Mesenteric fat pad (tissue), 1 donor: ENCODE measurements around the gene STRIP1. TPM values are rescaled to one million over a fixed set of nuclear protein-coding genes. Genes with fewer than 3 reads are reported as not detected.
"Not testable (repeated sequence)": the region's sequence is repeated elsewhere in the genome, so short reads cannot be mapped to it uniquely, and the experiment has no call there.

Experiments
- DNase-seq: peaks from one replicate; pipeline ENCODE4 v3.0.0-alpha.2; 2020; ENCODE audit warnings: low spot score
- total RNA-seq: library from RNA; stranded (reverse); fragmentation: NEBNext Ultra II Directional; extraction: Animal tissue kit (Norgen Biotek cat#: 25700); gene quantifications from one replicate; pipeline ENCODE4 v1.2.1, GENCODE V29; 2021
- donor health status: DM: yes; HTN: yes; CAD: no.

The STRIP1 gene
- total RNA-seq, 1 donor from 2014 or later, result 28.3 TPM

DNA sequence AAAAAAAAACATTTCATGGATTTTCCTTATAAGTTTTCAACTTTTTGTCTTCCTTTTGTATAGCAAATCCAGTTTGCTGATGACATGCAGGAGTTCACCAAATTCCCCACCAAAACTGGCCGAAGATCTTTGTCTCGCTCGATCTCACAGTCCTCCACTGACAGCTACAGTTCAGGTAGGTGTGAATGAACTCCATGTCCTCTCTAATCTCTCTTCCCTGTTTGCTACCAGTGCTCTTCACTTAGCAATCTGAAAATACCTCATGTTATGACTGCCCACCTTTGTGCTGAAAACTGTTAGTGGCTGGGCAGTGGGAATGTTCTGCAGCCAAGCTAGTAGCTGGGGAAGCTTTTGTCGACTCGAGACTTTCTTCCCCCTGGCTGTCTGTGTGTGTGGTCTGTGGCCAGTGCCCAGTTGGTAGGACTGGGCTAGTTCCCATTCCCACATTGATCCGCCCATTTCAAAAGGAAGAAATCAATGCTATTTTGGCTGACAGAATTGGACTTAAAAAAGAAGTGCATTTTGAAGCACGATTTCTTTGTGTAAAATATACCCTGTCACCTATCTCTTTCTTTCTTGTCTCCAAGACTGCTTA, 25.4 kb upstream of the STRIP1 start:
- DNase-seq, result no peak

DNA sequence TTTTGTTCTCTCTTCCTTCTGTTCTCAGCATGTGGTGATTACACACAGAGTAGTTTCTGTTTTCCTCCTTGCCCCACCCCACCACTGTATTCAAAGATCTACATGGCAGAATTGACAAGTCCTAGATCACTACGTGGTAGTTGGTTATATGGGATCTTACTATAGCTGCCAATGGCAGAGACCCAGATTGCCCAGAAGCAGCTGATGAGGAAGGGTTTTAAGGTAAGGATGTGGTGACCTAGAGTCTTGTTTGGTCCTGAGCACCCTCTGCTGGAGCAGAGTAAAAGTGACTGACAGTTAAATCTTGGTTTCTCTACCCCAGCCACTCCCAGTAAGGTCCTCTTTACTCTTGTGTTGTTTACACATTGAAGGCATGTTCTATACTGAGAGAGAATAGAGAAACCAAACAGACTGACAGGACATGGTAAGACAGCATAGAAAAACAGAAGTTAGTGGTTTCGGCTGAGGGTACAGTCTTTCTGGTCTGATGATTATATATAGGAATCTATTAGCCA, 22.8 kb upstream of the STRIP1 start:
- no peak for DNase-seq

DNA sequence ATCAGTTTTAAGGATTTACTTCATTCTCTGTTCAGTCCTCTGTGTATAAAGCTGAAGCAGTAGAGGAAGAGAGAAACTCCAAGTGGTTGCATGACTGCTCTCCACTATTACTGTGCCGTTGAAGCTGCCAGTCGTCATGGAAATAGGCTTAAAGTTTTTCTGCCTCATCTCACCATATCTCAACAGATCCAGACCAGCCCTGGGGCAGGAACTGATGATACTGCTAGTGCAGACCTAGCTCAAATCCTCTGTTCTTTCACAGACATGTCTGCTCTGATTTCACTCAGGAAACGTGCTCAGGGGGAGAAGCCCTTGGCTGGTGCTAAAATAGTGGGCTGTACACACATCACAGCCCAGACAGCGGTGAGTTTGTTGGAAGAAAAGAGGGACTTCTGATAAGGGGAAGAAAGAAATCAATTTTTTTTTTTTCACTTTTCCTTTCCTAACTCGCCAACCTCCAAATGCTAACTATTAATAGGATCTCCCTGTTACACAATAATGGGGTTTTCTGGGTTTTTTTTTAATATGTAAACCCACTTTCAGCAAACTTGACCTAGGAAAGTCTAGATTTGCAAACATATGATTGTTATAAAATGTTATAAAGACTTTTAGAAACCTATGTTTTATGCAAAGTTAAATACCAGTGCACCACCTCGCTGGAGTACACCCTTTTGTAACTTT, 22.2 kb upstream of the STRIP1 start:
- DNase-seq, result no peak

DNA sequence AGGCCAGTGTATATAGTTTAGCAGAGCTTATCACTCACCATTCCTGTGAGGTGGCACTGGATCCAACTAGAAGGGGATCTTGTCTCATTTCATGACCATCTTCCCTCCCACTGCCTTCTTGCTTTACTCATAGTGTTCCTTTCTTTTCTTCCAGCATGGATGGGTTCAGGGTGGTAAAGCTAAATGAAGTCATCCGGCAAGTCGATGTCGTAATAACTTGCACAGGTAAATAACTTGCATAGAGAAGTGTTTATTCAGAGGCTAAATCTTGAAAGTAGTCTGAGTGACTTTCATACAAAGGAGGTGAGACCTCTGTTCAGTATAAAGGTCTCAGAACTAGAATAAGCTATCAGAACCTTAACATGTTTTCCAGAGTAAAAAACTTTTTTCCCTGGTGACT, 16.6 kb upstream of the STRIP1 start:
- no peak for DNase-seq

DNA sequence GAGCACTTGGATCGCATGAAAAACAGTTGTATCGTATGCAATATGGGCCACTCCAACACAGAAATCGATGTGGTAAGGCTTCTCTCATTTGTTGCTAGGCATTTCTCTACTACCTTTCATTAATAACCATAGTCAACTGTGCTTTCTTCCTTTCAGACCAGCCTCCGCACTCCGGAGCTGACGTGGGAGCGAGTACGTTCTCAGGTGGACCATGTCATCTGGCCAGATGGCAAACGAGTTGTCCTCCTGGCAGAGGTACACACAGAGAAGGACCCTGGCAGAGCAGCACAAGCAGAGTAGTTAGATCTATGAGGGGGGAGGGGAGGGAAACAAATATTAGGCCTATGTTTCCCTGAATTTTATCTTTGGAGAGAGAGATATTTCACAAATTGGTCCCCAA, 16.0 kb upstream of the STRIP1 start:
- no peak for DNase-seq

DNA sequence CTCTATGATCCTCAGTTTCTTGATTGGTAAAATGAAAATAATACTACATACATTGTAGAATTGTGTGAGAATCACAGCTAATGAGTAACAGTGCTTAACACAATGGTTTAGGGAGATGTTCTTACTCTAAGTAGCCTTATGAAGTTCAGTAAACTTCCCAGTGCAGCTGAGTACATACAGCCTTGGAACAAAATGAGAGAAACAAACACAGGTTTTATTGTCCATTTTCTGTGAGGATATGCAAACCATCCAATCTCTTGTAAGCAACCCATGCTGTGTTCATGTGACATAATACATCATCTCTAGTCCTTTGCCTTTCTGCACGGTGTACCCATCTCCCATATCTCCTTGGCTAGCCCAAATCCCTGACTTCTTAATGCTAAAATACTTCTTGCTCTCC, 14.7 kb upstream of the STRIP1 start:
- DNase-seq, result no peak

DNA sequence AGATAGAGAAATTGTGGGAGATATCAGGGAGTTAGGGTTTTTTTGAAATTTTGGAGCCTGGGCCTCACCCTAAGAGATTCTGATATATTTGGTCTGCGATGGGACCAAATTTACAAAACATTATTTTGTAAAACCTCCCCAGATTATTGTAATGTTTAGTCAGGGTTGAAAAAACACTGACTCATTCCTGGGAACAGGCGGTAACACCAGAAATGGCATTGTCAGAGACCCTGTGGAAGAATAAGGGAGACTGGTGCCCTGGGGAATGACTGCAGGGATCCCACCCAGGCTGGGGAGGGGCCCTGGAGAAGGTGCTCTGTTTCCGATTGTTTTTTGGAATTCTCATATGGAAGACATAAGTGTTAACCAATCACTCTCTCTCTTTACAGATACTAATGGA, 13.1 kb upstream of the STRIP1 start:
- DNase-seq, result no peak

DNA sequence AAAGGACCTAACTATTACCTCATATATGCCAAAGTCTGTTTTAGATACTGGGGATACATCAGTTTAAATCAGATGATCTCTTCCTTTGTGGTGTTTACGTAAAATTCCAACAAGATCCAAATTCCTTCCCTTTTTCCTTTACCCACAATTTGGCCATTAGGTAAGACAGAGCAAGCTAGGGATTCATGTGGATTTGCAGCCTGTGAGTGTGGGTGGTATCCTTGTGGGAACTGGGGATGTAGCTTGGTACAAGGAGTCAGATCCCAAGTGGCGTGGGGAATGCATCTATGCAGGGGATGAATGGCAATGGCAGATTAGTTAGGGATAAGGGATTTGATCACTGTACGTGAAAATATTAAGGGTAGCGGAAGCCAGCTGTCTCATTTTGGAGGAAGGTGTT, 9.8 kb upstream of the STRIP1 start:
- no peak for DNase-seq

DNA sequence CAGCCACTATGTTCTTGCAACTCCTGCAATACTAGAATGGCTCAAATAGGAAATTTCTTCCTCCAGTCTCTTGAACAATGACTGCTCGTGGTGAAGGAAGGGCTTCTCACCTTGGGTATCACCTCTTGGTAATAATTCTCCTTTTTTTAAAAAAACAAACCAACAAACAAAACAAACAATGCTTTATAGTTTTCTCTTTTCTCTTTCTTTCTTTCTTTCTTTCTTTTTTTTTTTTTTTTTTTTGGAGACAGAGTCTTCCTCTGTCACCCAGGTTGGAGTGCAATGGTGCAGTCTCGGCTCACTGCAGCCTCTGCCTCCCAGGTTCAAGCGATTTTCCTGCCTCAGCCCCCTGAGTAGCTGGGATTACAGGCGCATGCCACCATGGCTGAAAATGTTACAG, 3.7 kb upstream of the STRIP1 start:
- DNase-seq, result not testable (repeated sequence)

DNA sequence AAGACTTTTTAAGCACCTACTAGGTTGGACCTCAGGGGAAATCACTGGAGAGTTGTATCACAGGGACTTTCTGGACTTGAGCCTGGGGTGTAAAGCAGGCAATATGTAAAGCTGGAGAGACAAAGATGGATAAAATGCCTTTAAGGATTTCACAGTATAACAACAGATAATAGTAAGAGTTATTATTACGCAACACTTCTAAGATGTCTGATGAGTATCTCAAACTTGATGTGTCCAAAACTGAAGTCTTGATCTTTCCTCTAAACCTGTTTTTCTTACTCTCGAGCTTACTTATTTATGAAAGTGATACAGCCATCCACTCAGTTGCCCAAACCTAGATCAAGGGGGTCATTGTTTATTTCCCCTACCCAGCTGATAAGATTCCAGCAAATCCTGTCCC, 2.1 kb upstream of the STRIP1 start:
- DNase-seq, result no peak

DNA sequence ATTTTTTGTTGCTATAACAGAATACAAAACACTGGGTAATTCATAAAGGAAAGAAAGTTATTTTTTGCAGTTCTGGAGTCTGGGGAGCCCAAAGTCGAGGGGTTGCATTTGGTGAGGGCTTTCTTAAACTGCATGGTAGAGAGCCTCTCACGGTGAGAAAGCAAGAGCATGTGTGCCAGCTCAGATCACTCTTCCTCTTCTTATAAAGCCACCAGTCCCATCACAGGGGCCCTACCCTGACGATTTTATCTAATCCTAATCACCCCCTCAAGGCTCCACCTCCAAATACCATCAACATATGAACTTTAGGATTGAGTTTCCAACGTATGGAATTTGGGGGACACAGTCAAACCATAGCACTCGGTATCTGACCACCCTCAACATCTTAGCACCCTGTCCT, 1.0 kb upstream of the STRIP1 start:
- no peak for DNase-seq

DNA sequence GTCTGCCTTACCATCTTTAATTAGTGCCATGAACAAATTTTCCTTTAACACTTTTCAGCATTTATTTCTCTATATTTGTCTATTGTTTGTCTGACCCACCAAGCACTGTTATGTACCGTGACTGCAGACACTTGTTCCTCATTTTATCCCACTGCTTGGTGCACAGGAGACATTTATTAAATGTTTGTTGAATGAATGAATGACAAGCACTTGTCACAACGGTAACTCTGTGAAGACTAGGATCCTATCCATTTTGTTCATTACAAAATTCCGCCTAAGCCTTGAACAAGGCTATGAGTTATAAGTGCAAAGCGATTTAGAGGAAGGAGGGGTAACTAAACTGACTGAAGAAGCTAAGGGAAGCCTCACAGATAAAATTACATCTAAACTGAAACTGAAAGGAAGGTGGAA, 379 bp upstream of the STRIP1 start:
- no peak for DNase-seq

DNA sequence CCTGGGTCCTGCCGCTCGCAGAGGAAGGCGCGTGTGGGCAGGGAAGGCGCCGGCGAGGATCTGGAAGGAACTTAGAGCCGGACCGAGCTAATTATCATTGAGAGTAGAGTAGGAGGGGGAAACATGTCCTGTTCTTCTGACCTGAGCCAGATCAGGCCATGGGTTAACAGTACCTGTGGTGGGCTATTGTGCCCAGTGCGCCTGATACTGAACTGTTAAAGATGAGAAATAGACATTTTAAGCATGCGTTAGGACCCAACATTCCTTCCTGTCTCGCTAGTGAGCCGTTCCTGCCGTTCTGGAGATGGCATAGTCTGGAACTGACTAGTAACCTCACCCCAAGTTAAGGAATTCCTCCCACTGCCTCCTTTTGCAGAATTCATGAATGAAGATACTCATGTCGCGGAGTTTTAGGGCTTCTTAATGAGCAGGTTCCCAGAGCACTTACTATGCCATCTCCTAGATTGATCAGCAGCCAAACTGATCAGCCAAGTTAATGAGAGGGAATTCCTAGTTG, 870 bp downstream of the STRIP1 start:
- no peak for DNase-seq

DNA sequence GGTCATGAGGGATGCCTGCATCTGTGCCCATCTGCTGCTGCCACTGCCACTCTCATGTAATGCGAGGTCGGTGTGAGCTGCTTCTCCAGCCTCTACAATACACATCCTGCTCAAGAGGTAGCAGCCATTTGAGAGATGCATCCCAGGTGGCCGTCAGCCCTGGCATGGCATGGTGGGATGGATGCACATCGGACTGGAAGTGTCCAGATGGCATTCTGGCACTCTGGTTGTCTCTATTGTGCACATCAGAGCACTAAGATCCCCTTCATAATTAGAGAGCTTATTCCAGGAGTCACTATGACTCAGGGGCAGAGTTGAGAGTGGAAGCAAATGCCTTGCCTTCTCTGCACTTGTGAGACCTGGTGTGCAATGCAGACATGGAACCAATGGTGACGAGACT, 3.8 kb downstream of the STRIP1 start:
- no peak for DNase-seq

DNA sequence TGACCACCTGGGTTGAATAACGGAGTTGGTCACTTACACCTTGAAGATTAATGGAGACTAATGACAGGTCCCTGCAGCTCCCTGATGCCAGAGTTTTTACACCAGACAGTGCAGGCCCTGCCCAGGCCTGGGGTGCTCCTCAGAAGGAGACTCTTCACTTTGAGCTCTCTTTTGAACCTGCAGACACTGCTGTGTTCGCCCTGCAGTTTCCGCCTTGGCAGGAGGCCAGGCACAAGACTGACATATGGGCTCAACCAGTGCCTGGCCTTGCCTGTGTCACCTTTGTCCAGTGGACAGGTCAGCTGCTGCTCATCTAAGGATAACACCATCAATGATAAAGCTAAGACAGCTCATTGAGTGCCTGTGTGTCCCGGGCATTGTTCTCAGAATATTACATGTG, 5.2 kb downstream of the STRIP1 start:
- no peak for DNase-seq

DNA sequence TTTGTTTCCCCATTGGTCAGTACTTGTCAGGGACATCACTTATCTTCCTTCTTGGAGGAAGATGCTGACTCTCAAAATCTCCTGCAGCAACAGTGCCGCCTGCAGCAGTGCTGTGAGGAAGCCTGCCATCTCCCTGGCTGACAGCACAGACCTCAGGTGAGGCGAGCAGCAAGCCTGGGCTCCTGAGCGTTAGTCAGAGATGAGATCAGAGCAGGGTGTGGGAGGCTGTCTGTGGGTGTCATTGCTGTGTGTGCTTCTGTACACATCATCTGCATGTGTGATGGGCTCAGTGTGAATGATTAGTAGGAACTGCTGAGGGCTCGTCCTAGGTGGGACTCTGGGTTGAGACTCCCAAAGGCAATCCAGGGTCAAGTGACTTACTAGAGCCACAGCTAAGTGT, 6.1 kb downstream of the STRIP1 start:
- DNase-seq, result no peak

DNA sequence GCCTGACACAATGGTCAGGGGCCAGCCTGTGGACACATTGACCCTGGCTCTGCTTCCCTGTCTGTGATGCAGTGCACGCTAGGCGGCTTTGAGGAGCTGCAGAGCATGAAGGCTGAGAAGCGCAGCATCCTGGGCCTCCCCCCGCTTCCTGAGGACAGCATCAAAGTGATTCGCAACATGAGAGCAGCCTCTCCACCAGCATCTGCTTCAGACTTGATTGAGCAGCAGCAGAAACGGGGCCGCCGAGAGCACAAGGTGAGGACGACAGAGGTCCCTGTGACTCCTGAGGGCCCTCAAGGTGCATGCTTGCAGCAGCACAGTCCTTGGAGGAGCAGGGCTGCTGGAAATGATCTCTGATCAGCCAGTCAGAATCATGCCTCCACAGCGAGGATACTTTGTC, 8.6 kb downstream of the STRIP1 start:
- DNase-seq, result no peak

DNA sequence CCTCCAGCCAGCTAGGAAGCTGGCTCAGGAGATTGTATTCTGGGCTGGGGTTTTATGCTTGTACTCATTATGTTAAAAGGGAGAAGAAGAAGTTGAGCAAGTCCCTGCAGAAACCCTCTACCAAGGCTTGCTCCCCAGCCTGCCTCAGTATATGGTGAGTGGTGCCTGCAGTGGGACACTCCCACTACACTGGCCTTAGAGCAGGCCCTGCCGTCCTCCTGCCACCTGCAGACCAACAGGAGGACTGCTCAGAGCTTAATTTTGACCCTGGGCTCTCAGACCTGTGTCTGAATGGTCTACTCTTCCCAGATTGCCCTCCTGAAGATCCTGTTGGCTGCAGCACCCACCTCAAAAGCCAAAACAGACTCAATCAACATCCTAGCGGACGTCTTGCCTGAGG, 13.0 kb downstream of the STRIP1 start:
- DNase-seq, result no peak

DNA sequence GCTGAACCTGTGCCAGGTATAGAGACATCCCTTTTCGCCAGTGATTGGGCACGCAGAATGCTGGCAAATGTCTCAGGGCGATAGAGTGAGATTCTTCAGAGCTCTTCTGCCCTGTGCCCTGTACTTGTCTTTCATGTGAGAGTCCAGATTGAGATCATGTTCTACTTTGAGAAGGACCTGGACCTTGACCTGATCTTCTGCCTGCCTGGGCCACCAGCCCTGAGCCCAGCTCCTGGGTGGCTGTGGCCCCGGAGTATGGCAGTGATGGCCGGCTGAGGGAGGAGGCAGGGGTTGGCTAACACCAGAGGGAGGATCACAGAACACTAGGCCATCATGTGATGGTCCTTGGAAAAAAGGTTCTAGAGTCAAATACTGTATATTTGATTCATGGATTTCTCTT, 13.8 kb downstream of the STRIP1 start:
- no peak for DNase-seq

DNA sequence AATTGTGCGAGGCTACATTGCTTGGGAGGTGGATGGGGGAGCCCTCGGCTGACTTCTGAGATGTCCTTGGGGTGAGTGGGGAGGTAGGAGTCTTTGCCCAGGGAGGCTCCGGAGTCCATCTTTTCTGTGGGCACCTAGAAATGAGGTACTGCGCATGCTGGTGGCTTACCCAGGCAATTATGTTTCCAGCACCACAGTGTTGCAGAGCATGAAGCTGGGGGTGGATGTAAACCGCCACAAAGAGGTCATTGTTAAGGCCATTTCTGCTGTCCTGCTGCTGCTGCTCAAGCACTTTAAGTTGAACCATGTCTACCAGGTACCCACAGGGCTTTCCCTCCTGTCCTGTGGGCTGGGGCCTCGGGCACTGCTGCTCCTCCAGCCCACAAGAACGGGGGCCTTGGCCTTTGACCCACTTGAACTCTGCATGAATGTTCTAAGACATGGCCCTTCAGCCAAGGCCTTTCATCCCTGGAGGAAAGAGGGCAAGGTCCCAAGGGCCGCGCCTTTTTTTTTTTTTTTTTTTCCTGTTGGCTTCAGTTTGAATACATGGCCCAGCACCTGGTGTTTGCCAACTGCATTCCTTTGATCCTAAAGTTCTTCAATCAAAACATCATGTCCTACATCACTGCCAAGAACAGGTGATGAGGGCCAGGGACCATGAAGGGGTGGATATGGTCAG, 14.6 kb downstream of the STRIP1 start:
- DNase-seq, result no peak

DNA sequence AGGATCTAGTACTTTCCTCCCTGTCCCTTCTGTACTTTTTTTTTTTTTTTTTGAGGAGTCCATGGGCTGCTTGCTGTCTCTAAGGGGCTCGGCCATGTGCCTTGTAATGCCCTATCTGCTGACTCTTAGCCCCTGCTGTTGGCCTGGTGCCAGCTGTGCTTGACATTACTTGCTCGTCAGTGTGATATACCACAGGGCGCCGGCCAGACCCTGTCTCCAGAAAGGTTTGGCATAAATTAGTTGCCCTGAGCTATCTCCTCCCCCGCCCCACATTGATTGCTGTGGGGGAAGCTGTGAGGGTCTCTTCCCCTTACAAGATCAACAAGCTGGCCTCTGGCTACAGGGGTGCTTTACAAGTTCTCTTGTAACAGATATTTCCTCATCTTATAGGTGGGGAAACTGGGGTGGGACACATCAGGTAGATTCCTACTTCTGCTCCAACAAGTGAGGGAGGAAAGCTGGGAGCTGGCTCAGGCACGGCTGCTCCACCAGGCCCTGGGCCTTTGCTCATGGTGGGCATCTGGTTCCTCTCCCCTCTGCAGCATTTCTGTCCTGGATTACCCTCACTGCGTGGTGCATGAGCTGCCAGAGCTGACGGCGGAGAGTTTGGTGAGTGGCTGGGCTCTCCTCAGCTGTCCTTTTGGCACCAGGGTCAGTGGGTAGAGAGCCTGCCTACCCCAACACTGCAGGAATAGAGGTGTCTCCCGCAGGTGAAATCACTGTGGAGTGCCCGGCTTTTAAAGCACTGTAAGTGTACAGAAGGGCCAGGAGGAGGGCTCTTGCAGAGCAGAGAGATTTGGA, 15.6 kb downstream of the STRIP1 start:
- no peak for DNase-seq
